Testis (tissue), 3 donors: Measurements from ENCODE around the gene COL5A1. TPM values are rescaled to one million over a fixed set of nuclear protein-coding genes. Genes with fewer than 3 reads are reported as not detected.
"Not testable (repeated sequence)": the region's sequence is repeated elsewhere in the genome, so short reads cannot be mapped to it uniquely, and the experiment has no call there.

ENCODE experiments used
- DNase-seq: peaks from one replicate; pipeline ENCODE4 v3.0.0-alpha.2; 2019
- H3K27ac ChIP-seq, 2 donors: fragments of 200-600 bp; sonication (generic); one replicate each; pipeline ENCODE4 v1.5.1; 2019
- H3K27me3 ChIP-seq: fragments of 200-600 bp; sonication (generic); one replicate; pipeline ENCODE4 v1.5.1; 2019
- H3K36me3 ChIP-seq: fragments of 200-600 bp; sonication (generic); one replicate; pipeline ENCODE4 v1.5.1; 2017; ENCODE audit warnings: low read depth; ENCODE audit errors: missing control alignments
- H3K4me1 ChIP-seq: fragments of 200-600 bp; sonication (generic); one replicate; pipeline ENCODE4 v1.5.1; 2019
- H3K4me3 ChIP-seq, 2 donors: fragments of 200-600 bp; sonication (generic); one replicate each; pipeline ENCODE4 v1.5.1; 2017 to 2019
- H3K9me3 ChIP-seq: fragments of 200-600 bp; sonication (generic); one replicate; pipeline ENCODE4 v1.5.1; 2017
- POLR2A ChIP-seq: fragments of 450-650 bp; IDR thresholded peaks from one replicate; pipeline ENCODE4 v1.6.1; 2017; ENCODE audit warnings: antibody characterized with exemption, mild to moderate bottlenecking, moderate library complexity
- WGBS, 2 donors: methylation state at CpG; one replicate each; pipeline ENCODE4 v1.1.5; 2018; 5-methylcytosine and 5-hydroxymethylcytosine counted together
- intact Hi-C: fragments of 100-400 bp; cut with DNase I; formaldehyde crosslinking; loops from one replicate; pipeline ENCODE4 v1.15.1; 2023; ENCODE audit warnings: low total_unique reads
- polyA plus RNA-seq: library from polyadenylated mRNA; stranded (reverse); fragments of 350-450 nt; fragmentation: Illumina TruSeq; extraction: RNeasy Lipid Tissue Mini Kit (QIAGEN cat#74804); gene quantifications from one replicate; pipeline ENCODE4 v1.2.3, GENCODE V29; 2014; ENCODE audit warnings: low read depth, low replicate concordance; ENCODE audit not compliant: insufficient read depth
- total RNA-seq, 2 donors: library from RNA; depleted of rRNA; stranded (reverse); fragments of >200 nt; gene quantifications; one replicate each; pipeline ENCODE4 v1.2.3, GENCODE V29; 2016
- TF ChIP-seq, protein P1 (sequence below), 3 experiments: fragments of 450-650 bp in 2 of 3; fragments of 200-600 bp in 1 of 3; sonication (generic) in 1 of 3; IDR thresholded peaks; one replicate each; pipeline ENCODE4 v1.5.1; 2016 to 2019; ENCODE audit warnings: antibody characterized with exemption in 3 of 3, mild to moderate bottlenecking in 2 of 3, moderate library complexity in 1 of 3

Gene COL5A1
- total and polyA plus RNA-seq, 3 donors from 2014 or later = 18.5 to 34.3 (median 20.8) TPM

DNA sequence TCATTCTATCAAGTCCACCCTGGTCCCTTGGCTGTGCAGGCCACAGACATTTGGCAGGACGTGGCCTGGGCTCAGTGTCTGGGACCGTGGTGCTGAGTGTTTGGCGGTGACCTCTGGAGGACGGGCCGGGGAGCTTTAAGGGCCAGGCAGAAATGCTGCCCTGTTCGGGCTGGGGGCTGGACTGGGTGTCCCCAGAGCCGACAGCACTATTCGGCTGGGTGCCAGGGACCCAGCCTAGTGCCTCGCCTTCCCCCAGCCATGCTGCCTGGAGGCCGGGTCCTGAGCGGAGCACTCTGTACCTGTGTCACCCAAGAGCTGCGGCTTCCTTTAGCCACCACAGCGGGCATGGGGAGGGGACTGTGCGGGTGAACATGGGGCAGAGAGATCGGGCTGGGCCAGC lies 40.4 kb downstream of the COL5A1 start:
- 65 to 77% methylated on average over 6 to 13 of the region's 15 CpGs for WGBS, 2 donors
- no peak for DNase-seq
- Histone ChIP-seq H3K4me1 (peaks cover 11% of the 10 kb centered on the region), H3K27me3 (no peaks in the 10 kb centered on the region), H3K4me3 (no peak overlapping the region), H3K9me3 (no peaks in the 10 kb centered on the region), H3K36me3 (no peaks in the 10 kb centered on the region), H3K27ac (no peak overlapping the region)
- no peak for TF ChIP-seq POLR2A
- TF ChIP-seq, protein P1, sequence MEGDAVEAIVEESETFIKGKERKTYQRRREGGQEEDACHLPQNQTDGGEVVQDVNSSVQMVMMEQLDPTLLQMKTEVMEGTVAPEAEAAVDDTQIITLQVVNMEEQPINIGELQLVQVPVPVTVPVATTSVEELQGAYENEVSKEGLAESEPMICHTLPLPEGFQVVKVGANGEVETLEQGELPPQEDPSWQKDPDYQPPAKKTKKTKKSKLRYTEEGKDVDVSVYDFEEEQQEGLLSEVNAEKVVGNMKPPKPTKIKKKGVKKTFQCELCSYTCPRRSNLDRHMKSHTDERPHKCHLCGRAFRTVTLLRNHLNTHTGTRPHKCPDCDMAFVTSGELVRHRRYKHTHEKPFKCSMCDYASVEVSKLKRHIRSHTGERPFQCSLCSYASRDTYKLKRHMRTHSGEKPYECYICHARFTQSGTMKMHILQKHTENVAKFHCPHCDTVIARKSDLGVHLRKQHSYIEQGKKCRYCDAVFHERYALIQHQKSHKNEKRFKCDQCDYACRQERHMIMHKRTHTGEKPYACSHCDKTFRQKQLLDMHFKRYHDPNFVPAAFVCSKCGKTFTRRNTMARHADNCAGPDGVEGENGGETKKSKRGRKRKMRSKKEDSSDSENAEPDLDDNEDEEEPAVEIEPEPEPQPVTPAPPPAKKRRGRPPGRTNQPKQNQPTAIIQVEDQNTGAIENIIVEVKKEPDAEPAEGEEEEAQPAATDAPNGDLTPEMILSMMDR (IDR thresholded peaks at IDR 0.05) = no peak
- intact Hi-C loops = no loop called here

DNA sequence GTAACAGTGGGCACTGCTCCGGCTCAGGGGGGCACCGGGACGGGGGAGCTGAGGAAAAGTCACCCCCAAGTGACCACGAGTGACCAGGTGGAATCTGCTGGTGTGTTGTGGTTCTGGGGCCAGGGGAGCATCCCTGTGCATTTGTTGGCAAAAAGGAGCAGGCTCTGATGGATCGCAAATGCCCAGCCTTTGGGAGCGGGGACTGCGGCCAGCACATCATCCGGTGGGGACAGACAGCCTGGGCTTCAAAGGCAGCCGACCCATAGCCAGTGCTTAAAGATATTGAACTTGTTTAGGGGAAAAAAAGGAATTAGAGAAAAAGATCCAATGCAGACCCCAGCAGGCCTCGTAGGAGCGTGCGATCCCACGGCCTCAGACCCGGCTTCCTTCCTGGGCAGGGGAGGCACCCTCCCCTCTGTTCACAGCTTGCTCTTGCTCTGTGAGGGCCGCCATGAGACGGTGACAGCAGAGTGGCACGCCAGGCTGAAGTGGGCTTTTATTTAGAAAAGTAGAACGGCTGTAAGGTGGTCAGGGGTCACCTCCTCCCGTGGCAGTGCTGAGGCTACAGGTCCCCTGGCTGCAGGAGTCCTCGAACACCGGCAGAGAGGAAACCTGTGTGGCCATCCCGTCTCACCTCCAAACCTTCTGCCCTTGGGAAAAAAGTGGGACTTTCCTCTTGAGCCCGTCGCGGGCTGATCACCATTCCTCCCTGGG lies 41.2 kb downstream of the COL5A1 start:
- H3K9me3 ChIP-seq = no peaks in the 10 kb centered on the region
- peaks cover 11% of the 10 kb centered on the region for H3K4me1 ChIP-seq
- no peak for TF ChIP-seq POLR2A
- TF ChIP-seq, protein P1 (IDR thresholded peaks at IDR 0.05) = no peak
- H3K27me3 ChIP-seq = no peaks in the 10 kb centered on the region
- no peak overlapping the region for H3K4me3 ChIP-seq
- 87 to 93% methylated on average over 23 to 25 of the region's 25 CpGs for WGBS, 2 donors
- intact Hi-C loops = no loop called here
- no peaks in the 10 kb centered on the region for H3K36me3 ChIP-seq
- H3K27ac ChIP-seq = no peak overlapping the region
- DNase-seq = no peak

DNA sequence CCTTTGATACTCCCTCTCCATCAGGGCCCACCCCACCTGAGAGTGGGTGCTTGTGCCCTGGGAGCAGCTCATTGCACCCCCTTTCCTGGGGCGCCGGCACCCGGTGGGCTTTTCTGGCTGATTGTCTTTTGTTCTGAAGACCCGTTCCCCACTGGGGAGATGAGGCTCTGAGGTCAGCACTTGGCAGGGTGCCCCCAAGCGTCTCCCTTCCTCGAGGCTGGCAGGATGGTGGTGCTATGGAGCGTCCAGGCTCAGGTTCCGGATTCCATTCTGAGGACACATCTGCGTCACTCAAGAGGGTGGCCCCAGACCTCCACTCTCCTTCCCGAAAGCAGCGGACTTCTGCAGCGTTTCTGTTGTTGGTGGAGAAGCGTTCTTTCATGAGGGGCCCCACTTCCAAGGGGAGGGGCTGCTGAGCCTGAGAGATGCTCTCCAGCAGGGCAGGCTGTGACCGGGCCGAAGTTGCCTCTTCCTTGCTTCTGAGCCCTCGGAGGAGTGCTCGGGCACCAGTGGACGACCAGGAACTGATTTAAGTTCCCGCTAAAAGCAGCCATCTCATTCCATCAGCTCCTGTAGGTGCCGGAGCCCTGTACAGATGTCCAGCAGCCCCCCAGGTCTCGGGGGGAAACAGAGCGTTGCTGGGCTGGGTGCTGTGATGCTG lies 42.2 kb downstream of the COL5A1 start:
- no peak for TF ChIP-seq POLR2A
- TF ChIP-seq, protein P1 (IDR thresholded peaks at IDR 0.05) = no peak
- Histone ChIP-seq H3K36me3 (no peaks in the 10 kb centered on the region), H3K27ac (no peak overlapping the region), H3K4me3 (no peak overlapping the region), H3K9me3 (no peaks in the 10 kb centered on the region), H3K4me1 (peaks cover 11% of the 10 kb centered on the region), H3K27me3 (no peaks in the 10 kb centered on the region)
- WGBS, 2 donors = 80 to 90% methylated on average over 10 to 22 of the region's 22 CpGs
- intact Hi-C loops = no loop called here
- DNase-seq = no peak

DNA sequence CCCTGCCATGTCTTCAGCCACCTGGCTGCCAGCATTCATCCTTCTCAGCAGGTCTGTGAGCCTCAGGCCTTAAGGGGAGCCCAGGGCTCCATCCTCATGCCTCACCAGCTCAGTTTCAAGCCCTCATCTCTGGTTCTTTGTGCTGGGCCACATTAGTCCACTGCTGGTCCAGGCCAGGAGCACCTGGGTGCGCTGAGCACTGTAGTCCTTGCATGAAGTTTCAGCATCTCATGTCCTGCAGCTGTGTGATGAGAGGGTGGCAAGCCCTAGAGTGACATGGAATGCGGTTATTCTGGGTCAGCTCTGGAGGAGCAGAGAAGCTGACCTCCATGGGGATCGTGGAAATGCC lies 42.7 kb downstream of the COL5A1 start:
- no peak for TF ChIP-seq POLR2A
- TF ChIP-seq, protein P1 (IDR thresholded peaks at IDR 0.05) = no peak
- WGBS, 2 donors = 86 to 92% methylated on average over 3 of the region's 3 CpGs
- H3K9me3 ChIP-seq = no peaks in the 10 kb centered on the region
- H3K27ac ChIP-seq = no peak overlapping the region
- DNase-seq = no peak
- H3K36me3 ChIP-seq = no peaks in the 10 kb centered on the region
- no peak overlapping the region for H3K4me3 ChIP-seq
- H3K27me3 ChIP-seq = no peaks in the 10 kb centered on the region
- intact Hi-C loops = no loop called here
- H3K4me1 ChIP-seq = peaks cover 11% of the 10 kb centered on the region

DNA sequence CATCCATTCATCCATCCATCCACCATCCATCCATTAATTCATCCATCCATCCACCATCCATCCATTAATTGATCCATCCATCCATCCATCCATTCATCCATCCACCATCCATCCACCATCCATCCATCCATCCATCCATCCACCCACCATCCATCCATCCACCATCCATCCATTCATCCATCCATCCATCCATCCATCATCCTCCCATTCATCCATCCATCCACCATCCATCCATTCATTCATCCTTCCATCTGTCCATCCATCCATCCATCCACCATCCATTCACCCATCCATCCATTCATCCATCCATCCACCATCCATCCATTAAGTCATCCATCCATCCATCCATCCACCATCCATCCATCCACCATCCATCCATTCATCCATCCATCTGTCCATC lies 43.3 kb downstream of the COL5A1 start:
- H3K9me3 ChIP-seq, H3K4me3 ChIP-seq, H3K27me3 ChIP-seq, intact Hi-C loops, DNase-seq, H3K27ac ChIP-seq, H3K36me3 ChIP-seq: not testable (repeated sequence)
- peaks cover 11% of the 10 kb centered on the region for H3K4me1 ChIP-seq
